ENCODE data around the gene NACC1.
"Not testable (repeated sequence)": the region's sequence is repeated elsewhere in the genome, so short reads cannot be mapped to it uniquely, and the experiment has no call there.

Gene NACC1

DNA sequence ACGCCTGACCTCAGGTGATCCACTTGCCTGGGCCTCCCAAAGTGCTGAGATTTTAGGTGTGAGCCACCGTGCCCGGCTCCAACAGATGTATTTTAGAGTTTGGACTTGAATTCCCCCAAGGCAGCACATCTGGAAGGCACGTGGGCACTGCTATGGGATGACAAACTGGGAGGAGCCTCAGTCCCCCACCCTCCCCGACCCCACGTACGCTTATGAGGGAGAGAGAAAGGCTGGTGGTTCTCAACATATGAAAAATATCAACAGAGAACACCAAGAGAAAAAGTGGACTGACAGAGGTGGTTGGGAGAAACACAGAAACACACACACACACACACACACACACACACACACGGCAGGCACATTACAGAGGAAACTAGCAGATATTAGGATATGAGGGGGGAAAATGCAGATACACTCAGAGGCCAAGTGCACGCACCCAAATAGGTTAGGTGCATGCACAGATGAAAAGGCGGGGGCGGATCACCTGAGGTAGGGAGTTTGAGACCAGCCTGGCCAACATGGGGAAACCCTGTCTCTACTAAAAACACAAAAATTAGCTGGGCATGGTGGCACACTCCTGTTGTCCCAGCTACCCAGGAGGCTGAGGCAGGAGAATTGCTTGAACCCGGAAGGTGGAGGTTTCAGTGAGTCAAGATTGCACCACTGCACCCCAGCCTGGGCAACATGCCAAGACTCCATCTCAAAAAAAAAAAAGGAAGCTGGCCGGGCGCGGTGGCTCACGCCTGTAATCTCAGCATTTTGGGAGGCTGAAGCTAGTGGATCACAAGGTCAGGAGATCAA, 28.9 kb downstream of the NACC1 start:
- peak; percentile 41 for DNase-seq

DNA sequence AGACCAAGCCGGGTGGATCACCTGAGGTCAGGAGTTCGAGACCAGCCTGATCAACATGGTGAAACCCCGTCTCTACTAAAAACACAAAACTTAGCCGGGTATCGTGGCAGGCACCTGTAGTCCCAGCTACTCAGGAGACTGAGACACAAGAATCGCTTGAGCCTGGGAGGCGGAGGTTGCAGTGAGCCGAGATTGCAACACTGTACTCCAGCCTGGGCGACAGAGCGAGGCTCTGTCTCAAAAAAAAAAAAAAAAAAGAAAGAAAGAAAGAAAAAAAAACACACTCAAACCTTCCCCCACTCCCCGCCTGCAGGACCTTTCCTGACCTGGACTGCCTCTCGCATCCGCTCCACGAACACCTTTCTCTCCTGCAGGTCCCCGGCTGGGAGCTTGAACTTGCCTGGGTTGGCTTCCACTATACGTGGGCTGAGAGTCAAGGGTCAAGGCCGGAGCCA, 31.1 kb downstream of the NACC1 start:
- not testable (repeated sequence) for DNase-seq

DNA sequence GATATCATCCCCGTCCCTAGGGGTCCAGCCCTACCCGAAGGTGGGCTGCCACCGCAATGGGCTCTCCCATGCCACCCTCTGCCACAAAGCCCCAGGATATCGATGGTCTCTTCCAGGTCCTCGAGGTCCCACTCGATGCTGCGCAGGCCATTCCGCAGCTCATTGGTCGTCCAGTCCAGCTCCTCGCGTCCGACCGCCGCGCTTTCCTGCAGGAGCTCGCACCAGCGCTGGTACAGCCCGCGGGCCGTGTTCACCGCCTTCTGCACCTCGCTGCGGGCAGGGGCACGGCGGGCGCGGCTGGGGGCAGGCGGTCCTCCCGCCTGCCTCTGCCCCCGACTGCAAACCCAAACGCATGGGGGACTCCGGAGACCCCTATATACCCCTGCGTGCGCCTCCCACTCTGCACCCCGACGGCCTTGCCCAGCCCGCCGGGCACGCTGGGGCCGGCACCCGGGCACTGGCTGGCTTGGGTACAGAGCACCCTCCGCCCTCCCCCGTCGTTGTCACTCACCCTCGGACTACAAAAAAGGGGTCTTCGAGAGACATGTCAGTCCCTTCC, 31.6 kb downstream of the NACC1 start:
- DNase-seq, result no peak

DNA sequence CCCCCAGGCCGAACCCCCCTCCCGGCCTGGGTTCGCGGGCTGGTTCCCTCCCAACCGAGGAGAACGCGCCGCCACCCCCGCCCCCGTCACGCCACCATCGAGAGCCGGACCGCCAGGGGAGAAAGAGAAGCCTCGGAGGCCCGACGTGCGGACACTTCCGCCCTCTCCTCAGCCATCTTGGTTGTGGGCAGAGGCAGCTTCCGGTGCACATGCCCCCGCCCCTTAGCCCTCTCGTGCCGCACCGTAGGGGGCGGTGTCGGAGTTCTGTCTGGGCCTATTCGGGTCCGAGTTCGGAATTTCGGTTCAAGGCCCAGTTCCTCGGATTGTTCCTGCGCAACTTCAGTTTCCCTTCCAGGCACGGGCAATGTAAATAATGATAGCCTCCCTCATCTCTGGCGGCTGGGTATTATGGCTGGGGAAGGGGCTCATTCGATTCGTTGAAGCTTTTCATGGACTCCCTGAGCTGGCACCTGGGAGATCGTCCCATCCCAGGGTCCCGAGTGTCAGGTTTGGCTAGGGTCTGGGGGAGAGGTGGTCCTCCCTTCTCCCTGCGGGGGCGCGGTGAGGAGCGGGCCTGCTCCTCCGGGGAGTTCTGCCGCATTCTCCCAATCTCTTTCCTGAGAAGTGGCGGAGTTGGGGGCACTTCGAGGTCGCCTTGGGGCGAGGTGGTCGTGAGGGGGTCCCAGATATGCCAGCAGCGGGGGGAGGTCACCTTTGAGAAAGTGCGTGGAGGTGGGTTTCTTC, 32.3 kb downstream of the NACC1 start, which contains the start of the genes IER2 and STX10:
TSS of gene IER2 (plus strand) at position 225 of the 744 bp plus-strand sequence. CDS start 2,776 bp downstream, outside the sequence.
TSS of gene STX10 (minus strand) at position 189 of the 744 bp plus-strand sequence. CDS start 202 bp downstream, outside the sequence.
- DNase-seq, result peak; percentile 95

DNA sequence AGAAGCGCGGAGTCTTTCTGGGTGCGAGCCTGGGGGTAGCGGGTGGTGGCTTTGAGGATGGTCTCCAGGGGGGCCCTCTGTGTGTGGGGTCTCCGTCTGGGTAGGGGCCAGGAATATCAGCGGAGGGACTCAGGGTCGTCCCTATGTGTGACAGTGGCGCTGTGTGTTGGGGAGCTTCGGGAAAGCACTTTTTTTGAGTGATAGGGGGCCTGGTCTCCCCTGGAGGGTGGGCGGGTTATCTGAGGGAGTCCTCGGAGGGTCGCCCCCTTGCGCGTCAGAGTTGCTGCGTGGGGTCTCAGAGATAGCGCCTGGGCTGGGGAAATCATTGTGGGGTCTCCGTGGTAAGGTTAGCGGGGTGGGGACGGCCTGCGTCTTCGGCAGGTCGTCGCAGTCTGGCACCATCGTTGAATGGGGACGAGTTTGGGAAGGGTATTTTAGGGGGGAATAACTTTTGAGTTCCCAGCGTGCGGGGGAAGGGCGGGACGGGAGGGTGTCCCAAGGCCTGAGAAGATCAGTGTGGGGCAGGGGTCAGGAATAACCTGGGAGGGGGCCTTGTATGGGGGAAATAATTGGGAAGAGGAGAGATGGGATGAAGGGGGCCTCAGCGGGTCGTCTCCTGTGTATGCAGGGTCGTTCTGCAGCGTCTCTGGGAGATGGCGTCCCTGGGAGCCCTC, 33.0 kb downstream of the NACC1 start:
- DNase-seq, result no peak

DNA sequence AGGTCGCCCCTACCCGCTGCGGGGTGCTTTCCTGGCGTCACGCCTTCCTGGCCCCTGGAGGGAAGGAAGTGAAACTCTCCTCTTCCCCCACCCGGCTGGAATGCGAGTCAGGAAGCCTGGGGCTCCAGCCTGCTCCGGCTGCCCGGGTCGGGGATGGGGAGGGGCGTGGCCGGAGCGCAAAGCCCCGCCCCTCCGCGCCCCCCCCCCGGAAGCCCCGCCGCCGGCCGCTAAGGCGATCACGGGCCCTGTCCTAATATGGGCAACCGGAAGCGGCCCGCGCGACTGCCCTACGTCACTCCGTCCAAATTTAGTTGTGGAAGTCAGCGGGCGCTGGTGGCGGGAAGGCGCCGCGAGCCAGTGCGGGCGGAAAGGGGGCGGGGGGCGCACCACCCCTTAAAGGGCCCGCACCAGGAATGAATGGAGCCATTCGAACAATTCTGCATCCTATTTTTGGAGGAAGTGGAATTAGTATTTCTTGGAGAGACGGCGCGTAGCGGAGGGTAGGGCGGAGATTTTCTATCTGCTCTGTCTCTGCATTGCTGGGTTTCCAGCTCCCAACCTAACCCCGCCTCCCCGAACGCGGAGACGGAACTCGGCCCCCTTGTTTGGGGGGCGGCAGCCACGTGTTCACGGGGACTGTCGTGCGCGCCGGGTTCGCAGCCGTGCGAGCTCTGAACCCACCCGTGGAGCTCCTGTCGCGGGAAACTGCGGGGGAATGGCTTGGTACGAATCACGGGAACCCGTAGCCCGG, 33.7 kb downstream of the NACC1 start:
- peak; percentile 98 for DNase-seq

DNA sequence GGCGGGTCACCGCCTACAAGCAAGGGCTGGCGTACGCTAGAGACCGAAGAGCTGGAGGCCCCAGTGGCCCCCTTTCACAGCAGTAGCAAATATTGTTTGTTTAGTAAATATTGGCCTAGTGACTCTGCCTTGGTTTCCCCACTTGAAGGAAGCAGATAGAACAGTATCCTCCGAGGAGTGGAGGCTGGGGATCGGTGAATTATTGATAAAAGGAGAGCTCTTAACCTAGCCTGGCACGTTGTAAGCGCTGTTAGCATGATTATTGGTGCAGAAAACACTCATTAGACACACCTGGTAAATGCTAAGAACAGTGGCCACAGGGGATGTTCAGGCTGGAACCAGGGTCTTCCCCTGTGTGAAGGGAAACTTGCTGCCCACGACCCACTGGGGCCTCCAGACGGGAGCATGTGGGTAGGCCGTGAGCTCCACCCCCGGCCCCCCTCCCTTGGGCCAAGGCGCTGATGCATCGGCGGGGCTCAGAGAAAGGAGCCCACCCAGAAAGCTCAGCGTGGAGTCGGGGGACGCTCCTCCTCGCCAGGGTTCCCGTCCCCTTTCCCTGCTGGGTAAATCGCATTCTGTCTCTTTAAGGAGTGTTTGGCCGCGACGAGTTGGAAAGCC, 34.4 kb downstream of the NACC1 start:
- no peak for DNase-seq

DNA sequence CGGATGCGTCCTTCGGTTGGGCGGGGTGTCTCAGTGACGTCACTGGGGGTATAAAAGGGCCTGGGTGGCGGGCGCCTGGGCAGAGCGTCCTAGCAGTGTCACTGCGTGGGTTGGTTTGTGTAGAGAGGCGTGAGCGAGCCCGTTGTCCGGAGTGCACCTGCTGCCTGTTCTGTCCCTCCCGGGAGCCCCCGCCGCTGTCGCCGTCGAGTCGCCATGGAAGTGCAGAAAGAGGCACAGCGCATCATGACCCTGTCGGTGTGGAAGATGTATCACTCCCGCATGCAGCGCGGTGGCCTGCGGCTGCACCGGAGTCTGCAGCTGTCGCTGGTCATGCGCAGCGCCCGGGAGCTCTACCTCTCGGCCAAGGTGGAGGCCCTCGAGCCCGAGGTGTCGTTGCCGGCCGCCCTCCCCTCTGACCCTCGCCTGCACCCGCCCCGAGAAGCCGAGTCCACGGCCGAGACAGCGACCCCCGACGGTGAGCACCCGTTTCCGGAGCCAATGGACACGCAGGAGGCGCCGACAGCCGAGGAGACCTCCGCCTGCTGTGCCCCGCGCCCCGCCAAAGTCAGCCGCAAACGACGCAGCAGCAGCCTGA, 35.0 kb downstream of the NACC1 start:
- DNase-seq, result peak; percentile 96

DNA sequence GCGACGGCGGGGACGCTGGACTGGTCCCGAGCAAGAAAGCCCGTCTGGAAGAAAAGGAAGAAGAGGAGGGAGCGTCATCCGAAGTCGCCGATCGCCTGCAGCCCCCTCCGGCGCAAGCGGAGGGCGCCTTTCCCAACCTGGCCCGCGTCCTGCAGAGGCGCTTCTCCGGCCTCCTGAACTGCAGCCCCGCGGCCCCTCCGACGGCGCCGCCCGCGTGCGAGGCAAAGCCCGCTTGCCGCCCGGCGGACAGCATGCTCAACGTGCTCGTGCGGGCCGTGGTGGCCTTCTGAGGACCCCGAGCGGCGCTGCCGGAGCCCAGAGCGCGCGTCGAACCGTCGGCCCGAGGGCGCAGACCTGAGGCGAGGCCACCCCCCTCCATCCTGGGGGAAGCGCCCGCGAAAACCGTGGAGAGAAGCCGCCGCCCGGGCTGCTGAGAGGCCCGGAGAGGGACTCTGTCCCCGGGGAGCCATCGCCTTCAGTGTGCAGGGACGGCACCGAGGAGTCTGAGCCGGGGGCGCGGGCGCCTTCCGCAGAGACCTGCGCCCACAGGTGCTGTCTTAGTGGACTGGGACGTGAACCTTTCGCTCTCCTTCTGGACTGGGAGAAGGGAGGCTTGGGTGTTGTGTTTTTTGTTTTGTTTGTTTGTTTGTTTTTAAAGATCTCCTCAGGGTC, 35.6 kb downstream of the NACC1 start:
- peak; percentile 39 for DNase-seq

DNA sequence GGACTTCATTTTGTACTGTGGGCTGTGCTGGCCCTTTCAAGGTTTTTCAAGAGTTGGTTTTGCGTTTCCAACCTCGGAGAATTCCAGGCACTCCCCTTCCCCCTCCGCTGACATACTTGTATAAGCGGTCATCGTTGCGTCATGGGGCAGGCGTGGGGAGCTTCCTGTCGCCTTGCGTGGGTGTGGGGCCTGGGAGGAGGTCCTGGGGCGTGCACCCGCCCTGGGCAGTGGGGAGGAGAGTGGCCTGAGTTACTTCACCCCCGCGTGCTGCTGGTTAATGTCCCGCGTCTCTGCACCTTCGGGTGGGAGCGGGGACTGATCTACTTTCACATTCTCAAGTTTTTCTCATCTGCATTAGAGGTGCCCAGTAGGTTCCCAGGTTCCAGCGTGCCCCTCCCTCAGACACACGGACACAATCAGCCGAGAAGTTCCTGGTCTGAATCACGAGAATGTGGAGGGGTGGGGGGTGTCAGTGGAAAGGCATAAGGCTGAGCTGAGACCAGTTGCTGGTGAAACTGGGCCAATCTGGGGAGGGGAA, 36.2 kb downstream of the NACC1 start:
- DNase-seq, result peak; percentile 95

DNA sequence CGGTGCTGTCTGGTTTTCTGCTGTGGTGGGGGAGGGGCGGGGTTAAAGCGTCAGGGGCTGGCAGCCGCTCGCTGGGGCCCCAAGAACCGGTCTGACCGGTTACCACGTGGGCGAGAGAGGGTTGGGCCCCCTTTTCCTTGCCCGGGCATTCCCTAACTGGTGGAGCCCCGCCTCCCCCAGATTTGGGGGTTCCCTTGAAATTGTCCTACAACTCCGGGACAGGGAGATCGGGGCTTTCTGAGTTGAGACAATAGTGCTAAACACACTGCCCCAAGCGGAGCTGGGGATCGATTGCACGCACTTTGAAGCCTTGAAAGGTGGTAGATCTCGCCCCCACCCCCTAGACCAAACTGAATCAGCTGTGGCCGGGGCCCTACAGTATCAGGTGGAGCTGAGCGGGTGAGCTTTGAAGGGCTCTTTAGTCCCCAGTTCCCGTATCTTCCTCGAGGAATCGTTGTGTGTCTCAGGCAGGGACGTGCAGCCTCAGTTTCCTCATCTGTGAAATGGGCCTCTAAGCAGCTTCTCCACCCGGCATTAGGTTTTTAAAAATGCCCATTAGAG, 36.9 kb downstream of the NACC1 start:
- DNase-seq, result peak; percentile 57

DNA sequence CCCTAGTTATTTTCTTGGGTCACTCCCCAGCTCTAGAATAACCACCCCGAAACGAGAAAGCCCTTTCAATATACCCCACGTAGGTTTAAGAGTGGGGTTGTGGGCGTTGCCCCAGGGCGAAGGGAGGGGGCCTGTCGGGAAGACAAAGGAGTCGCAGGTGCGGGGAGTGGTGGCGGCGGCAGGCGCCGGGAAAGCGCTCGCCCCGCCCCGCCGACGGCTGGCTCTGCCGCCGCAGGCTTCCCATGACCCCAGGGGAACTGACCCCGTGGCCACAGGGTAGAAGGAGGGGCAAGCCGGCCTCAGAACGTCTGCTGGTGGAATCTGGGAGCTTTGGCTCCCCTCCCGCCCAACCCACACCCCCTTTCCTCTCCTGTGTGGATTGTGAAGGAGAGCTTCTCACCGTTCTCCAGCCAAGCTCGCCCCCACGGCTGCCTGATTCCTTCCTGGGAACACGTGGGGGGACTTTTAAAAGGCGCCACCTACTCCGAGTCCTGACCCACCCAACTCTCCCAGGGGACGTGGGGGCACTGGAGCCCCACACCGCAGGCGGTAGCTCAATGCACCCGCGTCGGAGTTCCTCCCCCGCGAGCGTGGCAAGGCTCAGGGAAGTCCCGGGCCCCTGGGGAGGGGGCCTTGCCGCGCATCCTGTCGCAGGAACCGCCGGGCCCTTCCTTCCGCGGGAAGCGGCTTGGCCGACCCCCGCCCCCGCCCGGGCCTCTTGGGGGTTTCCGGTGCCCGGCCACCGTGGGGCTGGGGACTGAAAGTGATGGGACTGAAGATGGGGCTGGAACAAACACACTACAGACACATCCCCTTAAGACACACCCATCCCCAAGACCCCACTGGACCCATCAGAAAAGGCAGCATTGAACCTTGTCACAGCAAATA, 37.7 kb downstream of the NACC1 start:
- DNase-seq, result peak; percentile 54

DNA sequence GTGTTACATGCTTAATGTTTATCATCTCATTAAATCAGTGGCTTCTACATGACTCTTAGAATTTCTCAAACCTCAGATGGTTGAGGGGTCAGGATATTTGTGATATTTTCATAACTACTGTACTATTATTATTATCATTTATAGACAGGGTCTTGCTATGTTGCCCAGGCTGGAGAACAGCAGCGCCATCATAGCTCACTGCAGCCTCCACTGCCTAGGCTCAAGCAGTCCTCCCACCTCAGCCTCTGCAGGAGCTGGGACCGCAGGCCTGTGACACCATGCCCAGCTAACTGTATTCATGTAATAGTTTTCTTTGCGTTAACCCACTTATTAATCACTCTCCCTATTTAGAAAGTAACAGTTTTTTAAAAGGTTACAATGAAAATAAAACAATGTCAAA, 41.6 kb downstream of the NACC1 start:
- no peak for DNase-seq

DNA sequence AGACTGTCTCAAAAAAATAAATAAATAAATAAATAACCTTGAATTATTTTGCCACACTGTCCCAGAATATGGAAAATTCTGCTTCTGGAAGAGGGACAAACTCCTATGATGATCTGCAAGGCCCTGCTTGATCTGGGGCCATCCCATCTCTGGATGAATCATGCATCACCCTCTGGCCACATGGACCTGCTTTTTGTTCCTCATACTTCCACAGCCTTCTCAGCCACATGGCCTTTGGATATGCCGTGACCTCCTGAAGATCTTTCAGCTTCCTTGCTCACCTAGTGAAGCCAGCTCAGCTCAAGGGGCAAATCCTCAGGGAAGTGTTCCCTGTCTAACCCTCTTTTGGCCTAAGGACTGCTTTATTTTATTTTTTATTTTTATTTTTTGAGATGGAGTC, 42.5 kb downstream of the NACC1 start:
- no peak for DNase-seq

DNA sequence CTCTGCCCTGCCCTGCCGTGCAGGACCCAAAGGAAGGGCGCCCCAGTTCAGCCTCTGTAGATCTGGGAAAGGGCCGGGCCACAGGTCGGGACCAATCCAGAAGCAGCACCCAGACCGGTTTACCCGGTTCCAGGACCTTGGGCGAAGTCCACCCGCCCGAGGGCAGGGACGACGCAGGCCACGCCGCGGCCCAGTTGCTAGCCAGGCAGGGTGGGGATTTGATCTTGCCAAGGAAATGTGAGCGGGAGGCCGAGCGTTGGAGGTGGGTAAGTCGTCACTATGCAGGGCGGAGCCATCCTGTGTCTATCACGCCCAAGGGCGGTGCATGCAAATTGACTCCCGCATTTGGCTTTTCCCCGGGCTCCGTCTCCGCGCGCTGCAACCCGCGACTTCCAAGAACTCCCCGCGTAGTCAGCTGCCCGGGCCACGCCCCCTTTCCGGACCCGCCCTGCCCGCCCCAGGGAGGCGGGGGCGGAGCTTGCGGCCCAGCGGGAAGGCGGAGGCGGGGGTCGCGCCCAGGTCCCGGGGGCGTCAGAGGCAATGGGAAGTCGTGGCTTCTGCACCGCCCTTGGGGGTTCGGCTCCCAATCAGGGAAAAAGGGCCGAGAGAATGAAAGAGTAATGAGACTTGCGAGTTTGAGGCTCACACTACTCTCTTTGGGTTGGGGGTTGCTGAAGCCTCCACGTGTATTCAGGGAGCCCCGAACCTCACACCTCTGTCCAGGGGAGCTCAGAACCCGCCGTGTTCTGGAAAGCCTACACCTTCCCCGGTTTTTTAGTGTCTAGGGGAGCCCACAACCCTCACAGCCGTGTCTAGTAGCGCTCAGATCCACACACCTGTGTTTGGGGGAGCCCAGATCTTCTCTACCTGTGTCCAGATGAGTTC, 44.9 kb downstream of the NACC1 start:
- peak; percentile 95 for DNase-seq

DNA sequence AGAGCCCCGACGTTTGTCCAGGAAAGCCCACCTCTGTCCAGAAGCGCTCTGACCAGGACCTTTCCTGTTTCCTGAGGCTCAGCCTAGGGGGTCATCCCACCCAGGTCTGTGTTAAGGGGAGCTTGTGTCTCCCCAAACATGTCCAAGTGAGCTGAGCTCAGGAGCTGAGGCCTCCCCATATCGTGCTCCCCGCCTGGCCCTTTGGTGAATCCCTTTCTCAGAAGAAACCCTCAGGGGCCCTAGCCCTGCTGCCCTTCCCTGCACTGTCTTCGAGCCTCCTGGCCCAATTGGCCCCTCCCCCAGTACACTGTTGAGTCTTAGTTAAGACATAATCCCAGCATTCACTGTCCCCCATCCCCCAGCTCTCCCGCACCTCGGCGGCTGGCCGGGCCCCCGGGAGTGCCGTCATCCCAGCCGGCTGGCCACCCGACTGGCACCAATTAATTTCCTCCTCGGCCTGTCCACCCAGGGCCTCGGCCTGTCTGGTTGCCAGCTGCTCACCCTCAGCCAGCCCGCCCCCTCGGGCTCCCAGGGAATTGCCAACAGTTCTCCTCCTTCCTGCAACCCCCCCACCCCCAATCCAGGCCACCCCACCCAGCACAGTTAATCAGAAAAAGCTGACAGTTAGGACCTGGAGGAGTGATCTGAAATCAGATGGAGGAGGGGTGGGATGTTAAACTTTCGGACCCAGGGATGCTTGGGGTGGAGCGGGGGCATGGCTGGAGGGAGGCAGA, 45.7 kb downstream of the NACC1 start:
- DNase-seq, result peak; percentile 91
